HFF-Myc (cell line): ENCODE results near the gene DNASE1L2.
"Not testable (repeated sequence)": the region's sequence is repeated elsewhere in the genome, so short reads cannot be mapped to it uniquely, and the experiment has no call there.

Experiments used
- DNase-seq: peaks from one replicate; pipeline ENCODE4 v3.0.0-alpha.2; 2011; ENCODE audit warnings: low read depth; ENCODE audit errors: extremely low read depth
- H3K4me3 ChIP-seq: replicated peaks from 2 replicates; pipeline ENCODE4 v1.5.1; 2011; ENCODE audit warnings: low read depth, mild to moderate bottlenecking, control low read depth, low read length
- TF ChIP-seq, protein P1 (sequence below): IDR thresholded peaks from 2 replicates; pipeline ENCODE4 v1.5.1; 2012; ENCODE audit warnings: mild to moderate bottlenecking, low read depth, low read length, control low read depth; ENCODE audit errors: missing control alignments

DNASE1L2 gene

DNA sequence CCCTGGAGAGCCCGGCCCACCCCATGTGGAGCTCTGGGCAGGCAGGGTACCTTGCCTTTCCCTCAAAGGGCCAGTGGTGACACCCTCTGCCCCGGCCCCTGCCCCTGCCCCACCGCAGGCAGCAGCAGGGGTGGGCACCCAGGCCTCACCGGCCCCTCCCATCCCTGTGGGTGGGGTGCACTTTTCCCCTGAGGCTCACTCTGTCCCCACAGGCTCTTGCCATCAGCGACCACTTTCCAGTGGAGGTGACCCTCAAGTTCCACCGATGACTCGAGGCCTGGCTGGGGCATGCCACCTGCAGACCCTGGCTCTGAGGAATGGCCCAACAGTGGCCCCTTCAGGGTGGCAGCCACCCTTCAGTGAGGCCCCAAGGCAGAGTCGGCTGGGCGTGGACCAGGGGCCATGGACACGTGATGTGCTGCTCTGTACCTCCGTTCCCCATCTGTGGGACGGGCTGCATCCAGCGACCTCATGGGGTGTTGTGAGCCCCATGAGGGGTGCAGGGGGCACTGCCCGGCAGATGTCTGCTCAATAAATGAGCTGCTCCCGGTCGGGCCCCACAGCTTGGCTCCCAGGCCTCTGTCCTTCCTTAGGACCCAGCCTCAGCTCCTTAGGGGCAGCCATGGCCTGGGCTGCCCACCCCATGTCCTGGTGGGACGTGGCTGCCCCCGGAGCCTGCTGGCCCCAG, 2.0 kb downstream of the DNASE1L2 start:
- TF ChIP-seq, protein P1, sequence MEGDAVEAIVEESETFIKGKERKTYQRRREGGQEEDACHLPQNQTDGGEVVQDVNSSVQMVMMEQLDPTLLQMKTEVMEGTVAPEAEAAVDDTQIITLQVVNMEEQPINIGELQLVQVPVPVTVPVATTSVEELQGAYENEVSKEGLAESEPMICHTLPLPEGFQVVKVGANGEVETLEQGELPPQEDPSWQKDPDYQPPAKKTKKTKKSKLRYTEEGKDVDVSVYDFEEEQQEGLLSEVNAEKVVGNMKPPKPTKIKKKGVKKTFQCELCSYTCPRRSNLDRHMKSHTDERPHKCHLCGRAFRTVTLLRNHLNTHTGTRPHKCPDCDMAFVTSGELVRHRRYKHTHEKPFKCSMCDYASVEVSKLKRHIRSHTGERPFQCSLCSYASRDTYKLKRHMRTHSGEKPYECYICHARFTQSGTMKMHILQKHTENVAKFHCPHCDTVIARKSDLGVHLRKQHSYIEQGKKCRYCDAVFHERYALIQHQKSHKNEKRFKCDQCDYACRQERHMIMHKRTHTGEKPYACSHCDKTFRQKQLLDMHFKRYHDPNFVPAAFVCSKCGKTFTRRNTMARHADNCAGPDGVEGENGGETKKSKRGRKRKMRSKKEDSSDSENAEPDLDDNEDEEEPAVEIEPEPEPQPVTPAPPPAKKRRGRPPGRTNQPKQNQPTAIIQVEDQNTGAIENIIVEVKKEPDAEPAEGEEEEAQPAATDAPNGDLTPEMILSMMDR, result no peak
- DNase-seq, result no peak
- no peak overlapping the region for H3K4me3 ChIP-seq

DNA sequence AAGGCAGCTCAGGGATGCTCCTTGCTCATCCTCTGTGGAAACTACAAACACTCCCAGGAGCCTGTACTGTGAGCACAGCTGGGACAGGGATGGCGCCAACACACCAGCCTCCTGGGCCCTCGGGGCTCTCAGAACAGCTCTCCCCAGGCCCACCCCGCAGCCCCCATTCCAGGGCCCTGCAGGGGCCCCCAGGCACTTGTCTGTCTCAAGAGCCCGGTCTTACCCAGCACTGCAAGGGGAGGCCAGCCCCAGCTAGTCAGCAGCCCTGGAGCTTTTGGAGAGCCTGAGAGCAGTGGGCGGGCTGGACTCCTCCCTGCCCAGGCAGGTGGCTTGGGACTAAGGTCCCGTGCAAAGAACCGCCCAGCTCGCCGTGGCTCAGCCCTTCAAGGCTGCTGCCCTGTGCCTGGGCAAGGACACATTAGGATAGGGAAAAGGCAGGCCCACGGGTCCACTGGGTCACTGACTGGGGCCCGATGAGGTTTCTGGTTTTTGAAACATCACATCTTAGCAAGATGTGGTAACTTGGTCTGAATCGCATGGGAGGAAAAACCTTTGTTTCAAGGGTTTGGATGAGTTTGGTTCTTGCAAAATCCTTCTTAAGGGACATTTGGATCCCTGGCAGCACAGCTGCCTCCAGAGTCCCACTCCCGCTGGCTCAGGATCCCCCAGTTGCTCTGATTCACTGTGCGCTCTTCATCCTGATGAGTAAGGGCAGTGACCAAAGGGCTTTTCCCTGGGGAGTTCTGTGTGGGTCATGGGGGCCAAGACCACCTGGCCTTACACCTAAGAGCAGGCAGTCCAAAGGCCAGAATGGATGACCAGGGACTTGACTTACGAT, 2.8 kb downstream of the DNASE1L2 start:
- TF ChIP-seq, protein P1, result no peak

DNA sequence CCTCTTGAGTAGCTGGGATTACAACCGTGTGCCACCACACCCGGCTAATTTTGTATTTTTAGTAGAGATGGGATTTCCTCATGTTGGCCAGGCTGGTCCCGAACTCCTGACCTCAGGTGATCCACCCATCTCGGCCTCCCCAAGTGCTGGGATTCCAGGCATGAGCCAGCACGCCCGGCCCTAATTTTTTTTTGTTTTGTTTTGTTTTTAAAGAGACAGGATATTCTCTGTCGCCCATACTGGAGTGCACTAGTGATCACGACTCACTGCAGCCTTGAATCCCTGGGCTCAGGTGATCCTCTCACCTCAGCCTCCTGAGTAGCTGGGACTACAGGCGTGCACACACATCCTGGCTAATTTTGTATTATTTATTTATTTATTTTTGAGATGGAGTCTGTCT, 4.1 kb downstream of the DNASE1L2 start:
- not testable (repeated sequence) for H3K4me3 ChIP-seq, DNase-seq

More for the DNA sequence above, 2.8 kb downstream of the DNASE1L2 start:
- no peak for DNase-seq
- H3K4me3 ChIP-seq, result no peak overlapping the region

DNA sequence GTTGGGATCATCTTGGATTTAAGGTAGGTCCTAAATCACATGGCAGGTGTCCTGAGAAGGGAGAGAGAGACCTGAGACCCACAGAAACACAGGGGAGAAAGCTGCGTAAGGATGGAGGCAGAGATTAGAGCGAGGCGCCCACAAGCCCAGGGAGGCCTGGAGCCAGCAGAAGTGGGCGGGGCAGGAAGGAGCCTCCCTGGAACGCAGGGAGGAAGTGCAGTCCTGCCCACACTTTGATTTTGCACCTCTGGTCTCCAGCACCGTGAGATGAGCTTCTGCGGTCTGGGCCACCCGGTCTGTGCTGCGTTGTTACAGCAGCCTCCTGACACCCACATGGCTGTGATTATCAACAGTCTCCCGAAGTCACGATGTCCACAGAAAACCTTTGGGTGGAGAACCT, 6.4 kb downstream of the DNASE1L2 start:
- TF ChIP-seq, protein P1, result no peak
- no peak for DNase-seq
- H3K4me3 ChIP-seq, result no peak overlapping the region

DNA sequence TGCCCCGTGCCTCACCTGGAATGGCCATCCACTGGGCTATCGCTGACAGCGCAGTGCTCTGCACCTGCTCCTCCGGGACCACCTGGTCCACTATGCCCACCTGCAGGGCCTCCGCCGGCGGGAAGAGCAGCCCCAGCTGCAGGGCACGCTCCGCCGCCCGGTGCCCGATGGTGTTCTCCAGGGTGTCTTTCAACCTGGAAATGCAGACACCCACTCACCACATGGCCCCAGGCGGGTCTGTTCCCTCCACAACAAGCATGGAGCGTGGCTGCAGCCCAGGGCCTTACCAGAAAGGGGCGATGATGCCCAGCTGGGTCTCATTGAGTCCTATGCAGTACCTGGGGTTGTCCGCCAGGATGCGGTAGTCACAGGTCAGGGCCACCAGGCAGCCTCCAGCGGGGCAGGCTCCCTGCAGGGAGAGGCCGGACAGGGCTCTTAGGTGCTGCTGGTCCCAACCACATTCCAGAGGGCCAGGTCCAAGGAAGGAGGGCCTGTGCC, 6.8 kb downstream of the DNASE1L2 start:
- DNase-seq, result no peak
- TF ChIP-seq, protein P1, result no peak
- H3K4me3 ChIP-seq, result no peak overlapping the region

DNA sequence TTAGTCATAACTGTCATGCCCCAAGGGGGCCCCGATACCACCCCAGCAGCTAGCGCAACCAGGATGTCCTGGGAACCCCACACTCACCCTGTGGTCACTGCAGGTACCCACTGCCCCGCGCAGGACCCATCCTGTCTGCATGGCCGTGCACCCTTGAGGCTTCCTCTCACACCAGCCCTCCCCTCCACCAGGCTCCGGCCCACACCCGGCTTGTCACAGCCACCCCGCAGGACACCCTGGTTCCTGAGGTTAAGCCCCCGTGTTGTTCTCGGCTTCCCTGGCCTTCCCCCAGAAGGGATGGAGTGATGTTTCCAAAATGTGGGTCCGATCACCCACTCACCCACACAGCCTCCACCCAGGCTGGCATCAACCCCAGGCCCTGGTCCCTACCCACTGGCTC, 7.5 kb downstream of the DNASE1L2 start:
- H3K4me3 ChIP-seq, result no peak overlapping the region
- TF ChIP-seq, protein P1, result no peak
- no peak for DNase-seq

DNA sequence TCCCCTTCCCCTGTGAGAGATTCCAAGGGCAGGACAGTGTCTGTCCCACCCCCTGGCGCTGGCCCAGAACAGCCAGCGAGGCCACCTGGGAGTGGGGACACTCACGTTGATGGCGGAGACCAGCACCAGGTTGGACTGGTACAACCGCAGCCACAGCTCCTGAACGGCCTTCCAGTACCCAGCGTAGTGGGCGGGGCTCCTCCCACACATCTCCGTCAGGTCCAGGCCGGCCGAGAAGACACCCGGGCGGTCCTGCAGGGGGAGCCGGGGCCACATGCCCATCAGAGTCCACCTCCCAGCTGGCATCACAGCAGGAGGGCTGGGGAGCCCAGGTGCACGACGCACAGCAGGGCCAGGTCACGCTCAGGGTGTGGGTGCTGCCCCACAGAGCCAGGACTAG, 8.1 kb downstream of the DNASE1L2 start:
- no peak overlapping the region for H3K4me3 ChIP-seq
- DNase-seq, result no peak
- TF ChIP-seq, protein P1, result no peak
